Measurements from ENCODE around the gene MALT1. TPM values are rescaled to one million over a fixed set of nuclear protein-coding genes. Genes with fewer than 3 reads are reported as not detected.
"Not testable (repeated sequence)": the region's sequence is repeated elsewhere in the genome, so short reads cannot be mapped to it uniquely, and the experiment has no call there.

Gene MALT1
- total RNA-seq, 2 experiments from 2014 or later = 82.3 to 84.5 TPM

- H3K9me3 Mint-ChIP-seq; intact Hi-C loops (cut with DNase I, micrococcal nuclease); H3K4me3 Mint-ChIP-seq; H3K9me3 ChIP-seq (ENCODE audit: control insufficient read depth in 1 of 2, insufficient read depth in 1 of 2, low read length in 2 of 2); CTCF ChIA-PET; ATAC-seq (ENCODE audit: poor library complexity); H3K27ac ChIP-seq (ENCODE audit: low read depth in 1 of 2, low read length in 2 of 2); H3K27me3 ChIP-seq (ENCODE audit: control insufficient read depth in 1 of 2, insufficient read depth in 2 of 2, low read length in 2 of 2); H3K36me3 ChIP-seq (ENCODE audit: insufficient read depth, low read length); H3K4me3 ChIP-seq (ENCODE audit: low read length); H3K27me3 Mint-ChIP-seq: not testable (repeated sequence)
- peaks cover 40% of the 10 kb centered on the region for H3K4me1 ChIP-seq (ENCODE audit: insufficient read depth, low read length)
- Mint-ChIP-seq H3K27ac (peak overlapping the region; percentile 31), H3K4me1 (ENCODE audit: low read depth) (peaks cover 88% of the 10 kb centered on the region), H3K36me3 (ENCODE audit: low read depth) (peaks cover 14% of the 10 kb centered on the region)
- POLR2A ChIA-PET = interaction anchor here (1.8 kb wide), 1 partner anchor 110 kb away, joined by 5 read pairs; no protein-coding TSS in a partner anchor
- DNase-seq = peak in 1 of 14 experiments; percentile 23
These were observed 18.0 kb upstream of the MALT1 start for GRCh38 chr18:58653144-58653722.

- Mint-ChIP-seq H3K27ac (peak overlapping the region; percentile 31), H3K9me3 (peaks cover 7% of the 10 kb centered on the region), H3K36me3 (ENCODE audit: low read depth) (peaks cover 14% of the 10 kb centered on the region), H3K27me3 (no peaks in the 10 kb centered on the region), H3K4me3 (peak overlapping the region; percentile 2), H3K4me1 (ENCODE audit: low read depth) (peaks cover 88% of the 10 kb centered on the region)
- ChIA-PET CTCF (interaction anchor here (1.2 kb wide), 1 partner anchor 17 kb away, joined by 3 read pairs; no protein-coding TSS in a partner anchor), POLR2A (interaction anchor here (1.3 to 2.2 kb wide), 3 partner anchors 18 to 110 kb away, joined by 4 to 15 read pairs (median 5); partner anchors contain the start of gene MALT1)
- TF ChIP-seq CTCF (IDR thresholded peaks at IDR 0.05) = no peak
- intact Hi-C loops (cut with DNase I, micrococcal nuclease) = no loop called here
- Histone ChIP-seq H3K9me3 (ENCODE audit: control insufficient read depth in 1 of 2, insufficient read depth in 1 of 2, low read length in 2 of 2) (peaks cover 0 to 5% of the 10 kb centered on the region in 2 experiments), H3K4me1 (ENCODE audit: insufficient read depth, low read length) (peaks cover 47% of the 10 kb centered on the region), H3K4me3 (ENCODE audit: low read length) (no peak overlapping the region), H3K27ac (ENCODE audit: low read depth in 1 of 2, low read length in 2 of 2) (no peak overlapping the region), H3K27me3 (ENCODE audit: control insufficient read depth in 1 of 2, insufficient read depth in 2 of 2, low read length in 2 of 2) (no peaks in the 10 kb centered on the region), H3K36me3 (ENCODE audit: insufficient read depth, low read length) (no peaks in the 10 kb centered on the region)
- DNase-seq (no peak), ATAC-seq (ENCODE audit: poor library complexity) (no peak)
These were observed 17.3 kb upstream of the MALT1 start for GRCh38 chr18:58653814-58654509.

- Histone ChIP-seq H3K27me3 (ENCODE audit: control insufficient read depth in 1 of 2, insufficient read depth in 2 of 2, low read length in 2 of 2) (no peaks in the 10 kb centered on the region), H3K4me3 (ENCODE audit: low read length) (no peak overlapping the region), H3K9me3 (ENCODE audit: control insufficient read depth in 1 of 2, insufficient read depth in 1 of 2, low read length in 2 of 2) (peaks cover 0 to 5% of the 10 kb centered on the region in 2 experiments), H3K36me3 (ENCODE audit: insufficient read depth, low read length) (no peaks in the 10 kb centered on the region), H3K27ac (ENCODE audit: low read depth in 1 of 2, low read length in 2 of 2) (no peak overlapping the region), H3K4me1 (ENCODE audit: insufficient read depth, low read length) (peaks cover 41% of the 10 kb centered on the region)
- Mint-ChIP-seq H3K4me3 (no peak overlapping the region), H3K36me3 (ENCODE audit: low read depth) (peaks cover 14% of the 10 kb centered on the region), H3K4me1 (ENCODE audit: low read depth) (peaks cover 89% of the 10 kb centered on the region), H3K27ac (no peak overlapping the region), H3K27me3 (no peaks in the 10 kb centered on the region), H3K9me3 (peaks cover 7% of the 10 kb centered on the region)
- intact Hi-C loops (cut with DNase I, micrococcal nuclease) = loop anchor here (5.0 kb wide), 2 partner anchors 37 to 43 kb away; no protein-coding TSS in a partner anchor
- no peak for DNase-seq
- POLR2A ChIA-PET = interaction anchor here (1.3 to 2.2 kb wide), 3 partner anchors 16 to 109 kb away, joined by 4 to 15 read pairs (median 5); partner anchors contain the start of gene MALT1
- CTCF ChIA-PET = interaction anchor here (1.2 kb wide), 1 partner anchor 16 kb away, joined by 3 read pairs; no protein-coding TSS in a partner anchor
- ATAC-seq (ENCODE audit: poor library complexity) = no peak
- no peak for TF ChIP-seq CTCF (IDR thresholded peaks at IDR 0.05)
These were observed 16.2 kb upstream of the MALT1 start for GRCh38 chr18:58654896-58655614.

All from CD4-positive, alpha-beta T cell (primary cell).